Measurements from ENCODE around the gene IL9. TPM values are rescaled to one million over a fixed set of nuclear protein-coding genes. Genes with fewer than 3 reads are reported as not detected.

IL9 gene
- total RNA-seq, 4 donors from 2014 or later, result not detected

DNA sequence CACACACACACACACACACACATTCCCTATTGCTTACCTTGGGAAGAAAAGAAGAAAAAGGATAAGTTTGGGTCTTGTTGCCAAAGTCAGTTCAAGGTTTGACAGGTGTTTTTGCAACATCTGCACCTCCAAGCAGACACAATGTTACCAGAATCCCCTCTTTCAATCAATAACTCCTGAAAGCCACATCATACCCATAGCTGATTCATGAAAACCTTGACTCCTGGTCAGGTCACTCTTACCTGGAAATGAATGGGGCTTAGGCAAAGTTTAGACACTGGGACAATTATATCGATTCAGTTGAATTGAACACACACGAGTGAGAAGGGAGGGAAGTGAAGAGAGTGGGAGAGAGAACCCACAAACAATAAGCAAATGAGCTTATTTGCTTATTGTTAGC, 27.0 kb downstream of the IL9 start:
- Histone ChIP-seq H3K4me3 (replicated peaks in 1 of 3) (no peak overlapping the region), H3K4me1 (no peaks in the 10 kb centered on the region), H3K27me3 (no peaks in the 10 kb centered on the region), H3K27ac (no peak overlapping the region), H3K36me3 (no peaks in the 10 kb centered on the region), H3K9me3 (no peaks in the 10 kb centered on the region)
- intact Hi-C loops (cut with DNase I), result no loop called here
- no peak for DNase-seq
- 75 to 79% methylated on average over 2 of the region's 2 CpGs for WGBS, 2 donors
- TF ChIP-seq POLR2A (IDR thresholded peaks at IDR 0.05), result no peak
- TF ChIP-seq, protein P1, sequence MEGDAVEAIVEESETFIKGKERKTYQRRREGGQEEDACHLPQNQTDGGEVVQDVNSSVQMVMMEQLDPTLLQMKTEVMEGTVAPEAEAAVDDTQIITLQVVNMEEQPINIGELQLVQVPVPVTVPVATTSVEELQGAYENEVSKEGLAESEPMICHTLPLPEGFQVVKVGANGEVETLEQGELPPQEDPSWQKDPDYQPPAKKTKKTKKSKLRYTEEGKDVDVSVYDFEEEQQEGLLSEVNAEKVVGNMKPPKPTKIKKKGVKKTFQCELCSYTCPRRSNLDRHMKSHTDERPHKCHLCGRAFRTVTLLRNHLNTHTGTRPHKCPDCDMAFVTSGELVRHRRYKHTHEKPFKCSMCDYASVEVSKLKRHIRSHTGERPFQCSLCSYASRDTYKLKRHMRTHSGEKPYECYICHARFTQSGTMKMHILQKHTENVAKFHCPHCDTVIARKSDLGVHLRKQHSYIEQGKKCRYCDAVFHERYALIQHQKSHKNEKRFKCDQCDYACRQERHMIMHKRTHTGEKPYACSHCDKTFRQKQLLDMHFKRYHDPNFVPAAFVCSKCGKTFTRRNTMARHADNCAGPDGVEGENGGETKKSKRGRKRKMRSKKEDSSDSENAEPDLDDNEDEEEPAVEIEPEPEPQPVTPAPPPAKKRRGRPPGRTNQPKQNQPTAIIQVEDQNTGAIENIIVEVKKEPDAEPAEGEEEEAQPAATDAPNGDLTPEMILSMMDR (IDR thresholded peaks at IDR 0.05), result no peak

DNA sequence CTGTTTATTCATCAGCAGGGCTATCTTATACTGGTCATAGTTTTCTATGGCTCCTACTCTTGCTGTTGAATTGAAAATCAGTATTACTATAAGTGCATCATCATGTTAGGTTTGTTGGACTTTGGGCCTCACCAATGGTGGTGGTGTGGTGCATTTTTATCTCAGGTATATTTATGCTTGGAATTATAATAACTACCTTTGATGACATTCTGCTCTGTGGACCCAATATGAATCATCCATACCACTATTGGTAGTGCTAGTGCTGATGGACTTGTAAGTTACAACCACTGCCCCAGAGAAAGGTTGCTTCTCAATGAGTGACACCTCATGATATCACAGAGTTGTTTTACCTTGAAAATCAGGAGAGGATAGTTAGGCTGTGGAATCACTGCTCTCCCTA, 28.0 kb downstream of the IL9 start:
- no peaks in the 10 kb centered on the region for H3K9me3 ChIP-seq
- H3K27me3 ChIP-seq, result no peaks in the 10 kb centered on the region
- H3K27ac ChIP-seq, result no peak overlapping the region
- no peaks in the 10 kb centered on the region for H3K4me1 ChIP-seq
- H3K36me3 ChIP-seq, result no peaks in the 10 kb centered on the region
- no peak for DNase-seq
- intact Hi-C loops (cut with DNase I), result no loop called here
- no peak overlapping the region for H3K4me3 ChIP-seq (replicated peaks in 1 of 3)
- TF ChIP-seq, protein P1 (IDR thresholded peaks at IDR 0.05), result no peak
- no peak for TF ChIP-seq POLR2A (IDR thresholded peaks at IDR 0.05)

GRCh38 chr5:135866016-135866415, 29.6 kb downstream of the IL9 start:
- no peak overlapping the region for H3K4me3 ChIP-seq (replicated peaks in 1 of 3)
- H3K27ac ChIP-seq, result no peak overlapping the region
- no peaks in the 10 kb centered on the region for H3K36me3 ChIP-seq
- peak in 1 of 2 donors; percentile 22 for DNase-seq
- TF ChIP-seq POLR2A (IDR thresholded peaks at IDR 0.05), result no peak
- TF ChIP-seq, protein P1 (IDR thresholded peaks at IDR 0.05), result no peak
- intact Hi-C loops (cut with DNase I), result no loop called here
- no peaks in the 10 kb centered on the region for H3K4me1 ChIP-seq
- no peaks in the 10 kb centered on the region for H3K9me3 ChIP-seq
- WGBS, 2 donors, result 16 to 42% methylated on average over 2 of the region's 2 CpGs
- no peaks in the 10 kb centered on the region for H3K27me3 ChIP-seq

GRCh38 chr5:135864503-135865435, 30.9 kb downstream of the IL9 start:
- Histone ChIP-seq H3K36me3 (no peaks in the 10 kb centered on the region), H3K4me3 (replicated peaks in 1 of 3) (no peak overlapping the region), H3K9me3 (no peaks in the 10 kb centered on the region), H3K27ac (no peak overlapping the region), H3K27me3 (no peaks in the 10 kb centered on the region), H3K4me1 (no peaks in the 10 kb centered on the region)
- DNase-seq, result no peak
- WGBS, 2 donors, result 74 to 86% methylated on average over 3 of the region's 3 CpGs
- intact Hi-C loops (cut with DNase I), result no loop called here
- no peak for TF ChIP-seq POLR2A (IDR thresholded peaks at IDR 0.05)
- TF ChIP-seq, protein P1 (IDR thresholded peaks at IDR 0.05), result no peak

DNA sequence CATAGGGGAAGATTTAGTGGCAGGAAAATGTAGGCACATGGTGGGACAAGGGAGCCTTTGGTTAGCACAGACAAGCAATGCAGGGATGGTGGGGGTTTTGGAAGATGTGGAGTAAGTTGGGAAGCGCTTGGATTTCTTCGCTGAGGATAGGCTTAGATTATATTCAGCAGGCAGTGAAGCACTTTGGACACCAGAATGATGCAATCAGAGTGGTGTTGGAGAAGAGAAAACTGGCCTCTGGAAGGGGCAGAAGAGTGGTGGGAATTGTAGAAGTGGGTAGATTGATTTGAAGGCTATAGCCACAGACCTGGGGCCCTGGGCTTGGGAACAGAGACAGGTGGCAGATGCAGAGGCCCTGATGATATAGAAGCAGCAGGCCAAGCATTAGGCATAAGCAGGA, 32.9 kb downstream of the IL9 start:
- intact Hi-C loops (cut with DNase I), result no loop called here
- no peak overlapping the region for H3K27ac ChIP-seq
- WGBS, 2 donors, result 98% methylated on average over 2 of the region's 2 CpGs
- H3K4me1 ChIP-seq, result no peaks in the 10 kb centered on the region
- no peak overlapping the region for H3K4me3 ChIP-seq (replicated peaks in 1 of 3)
- DNase-seq, result no peak
- H3K27me3 ChIP-seq, result no peaks in the 10 kb centered on the region
- H3K36me3 ChIP-seq, result no peaks in the 10 kb centered on the region
- no peaks in the 10 kb centered on the region for H3K9me3 ChIP-seq
- TF ChIP-seq, protein P1 (IDR thresholded peaks at IDR 0.05), result no peak
- no peak for TF ChIP-seq POLR2A (IDR thresholded peaks at IDR 0.05)
